Trophoblast cell (in vitro differentiated cells and primary cell): Measurements from ENCODE around the gene JPH3.

Experiments used
- DNase-seq, 2 donors: peaks; one replicate each; pipeline ENCODE4 v3.0.0-alpha.2; 2016
- H2AFZ ChIP-seq: 2 replicates; pipeline ENCODE4 v1.6.1; 2013; ENCODE audit warnings: low read length, moderate library complexity, mild to moderate bottlenecking; ENCODE audit not compliant: insufficient read depth, poor library complexity
- H2AK5ac ChIP-seq: 2 replicates; pipeline ENCODE4 v1.6.1; 2013; ENCODE audit warnings: mild to moderate bottlenecking, low read length
- H2BK120ac ChIP-seq: 2 replicates; pipeline ENCODE4 v1.6.1; 2013; ENCODE audit warnings: low read length, mild to moderate bottlenecking, moderate library complexity; ENCODE audit not compliant: insufficient read depth, poor library complexity
- H2BK12ac ChIP-seq: 2 replicates; pipeline ENCODE4 v1.6.1; 2013; ENCODE audit warnings: mild to moderate bottlenecking, low read length, moderate library complexity
- H2BK5ac ChIP-seq: 2 replicates; pipeline ENCODE4 v1.6.1; 2013; ENCODE audit warnings: low read length, low read depth, moderate library complexity, mild to moderate bottlenecking; ENCODE audit not compliant: poor library complexity
- H3K14ac ChIP-seq: 2 replicates; pipeline ENCODE4 v1.6.1; 2013; ENCODE audit warnings: mild to moderate bottlenecking, low read length
- H3K18ac ChIP-seq: 2 replicates; pipeline ENCODE4 v1.6.1; 2013; ENCODE audit warnings: mild to moderate bottlenecking, low read length
- H3K23ac ChIP-seq: 2 replicates; pipeline ENCODE4 v1.6.1; 2013; ENCODE audit warnings: low read length
- H3K27ac ChIP-seq: 2 replicates; pipeline ENCODE4 v1.5.1; 2013; ENCODE audit warnings: low read depth, mild to moderate bottlenecking, inconsistent platforms, low read length, moderate library complexity
- H3K27me3 ChIP-seq: 2 replicates; pipeline ENCODE4 v1.6.1; 2013; ENCODE audit warnings: inconsistent platforms, mild to moderate bottlenecking, low read length, moderate library complexity; ENCODE audit not compliant: insufficient read depth
- H3K36me3 ChIP-seq, 2 experiments: 1 replicate in 1 of 2; 2 replicates in 1 of 2; pipeline ENCODE4 v1.6.1; 2013; ENCODE audit warnings: low read length in 2 of 2, mild to moderate bottlenecking in 2 of 2, moderate library complexity in 1 of 2; ENCODE audit not compliant: insufficient read depth in 2 of 2, control insufficient read depth in 1 of 2
- H3K4ac ChIP-seq: 2 replicates; pipeline ENCODE4 v1.6.1; 2013; ENCODE audit warnings: low read depth, mild to moderate bottlenecking, low read length, moderate library complexity
- H3K4me1 ChIP-seq, 2 experiments: 1 replicate in 1 of 2; 2 replicates in 1 of 2; pipeline ENCODE4 v1.6.1; 2013; ENCODE audit warnings: low read length in 2 of 2, mild to moderate bottlenecking in 2 of 2, moderate library complexity in 1 of 2; ENCODE audit not compliant: insufficient read depth in 2 of 2, control insufficient read depth in 1 of 2
- H3K4me2 ChIP-seq: 2 replicates; pipeline ENCODE4 v1.6.1; 2013; ENCODE audit warnings: inconsistent platforms, mild to moderate bottlenecking, low read length, moderate library complexity
- H3K4me3 ChIP-seq: 2 replicates; pipeline ENCODE4 v1.5.1; 2013; ENCODE audit warnings: mild to moderate bottlenecking, low read depth, low read length, inconsistent platforms
- H3K79me1 ChIP-seq: one replicate; pipeline ENCODE4 v1.6.1; 2013; ENCODE audit warnings: low read length
- H3K79me2 ChIP-seq: 2 replicates; pipeline ENCODE4 v1.6.1; 2013; ENCODE audit warnings: low read length, mild to moderate bottlenecking; ENCODE audit not compliant: control insufficient read depth, insufficient read depth, poor library complexity
- H3K9ac ChIP-seq: 2 replicates; pipeline ENCODE4 v1.6.1; 2013; ENCODE audit warnings: mild to moderate bottlenecking, low read length
- H3K9me3 ChIP-seq: 2 replicates; pipeline ENCODE4 v1.6.1; 2013; ENCODE audit warnings: low read depth, mild to moderate bottlenecking, control low read depth, inconsistent platforms, low read length; ENCODE audit not compliant: insufficient read depth
- H4K12ac ChIP-seq: 2 replicates; pipeline ENCODE4 v1.6.1; 2013; ENCODE audit warnings: low read depth, mild to moderate bottlenecking, low read length, moderate library complexity
- H4K8ac ChIP-seq: 2 replicates; pipeline ENCODE4 v1.6.1; 2013; ENCODE audit warnings: low read depth, mild to moderate bottlenecking, low read length, moderate library complexity
- H4K91ac ChIP-seq: one replicate; pipeline ENCODE4 v1.6.1; 2013; ENCODE audit warnings: low read depth, mild to moderate bottlenecking, low read length, moderate library complexity
- WGBS: extraction: QIAGEN DNeasy Blood & Tissue Kit; methylation state at CpG from one replicate; pipeline ENCODE4 v1.1.7; 2013; ENCODE audit warnings: missing lambda C conversion rate; ENCODE audit not compliant: insufficient read length, insufficient coverage; ENCODE audit errors: extremely low coverage; 5-methylcytosine and 5-hydroxymethylcytosine counted together

The JPH3 gene

DNA sequence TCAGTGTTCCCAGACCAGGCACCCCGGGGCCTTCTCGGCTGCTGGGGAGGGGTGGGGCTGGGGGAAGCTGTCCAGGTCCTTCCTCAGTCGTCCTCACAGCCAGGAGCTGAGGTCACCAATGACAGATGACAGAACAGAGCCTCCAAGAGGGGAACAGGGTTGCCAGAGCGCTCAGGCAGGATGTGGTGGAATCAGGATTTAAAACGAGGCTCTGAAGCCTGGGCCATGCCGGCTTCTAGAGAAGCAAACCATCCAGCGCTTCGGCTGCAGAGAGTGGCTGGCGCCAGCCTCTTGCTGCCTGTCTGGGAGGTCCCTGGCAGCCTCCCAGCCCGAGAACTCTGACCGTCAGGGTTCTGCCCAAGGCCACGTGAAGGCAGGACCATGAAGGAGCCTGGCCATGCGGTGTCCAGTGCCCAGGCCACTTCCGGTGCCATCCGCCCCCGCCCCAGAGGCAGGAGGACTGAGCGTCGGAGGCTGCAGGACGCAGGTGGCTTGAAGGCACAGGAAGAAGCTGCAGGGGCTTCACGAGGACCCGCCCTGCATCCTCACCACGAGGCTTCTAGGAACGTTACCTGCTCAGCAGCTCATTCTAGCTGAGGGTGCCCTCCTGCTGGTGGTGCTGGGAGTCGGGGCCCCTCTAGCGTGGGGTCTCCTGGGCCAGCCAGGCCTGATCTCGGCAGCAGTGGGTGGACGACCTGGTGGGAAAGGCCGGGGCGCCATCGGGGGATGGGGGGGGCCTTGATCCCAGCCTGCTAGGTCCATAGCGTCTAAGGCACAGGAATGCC, 85.0 kb downstream of the JPH3 start:
- no peak overlapping the region for H4K91ac ChIP-seq
- no peak overlapping the region for H3K18ac ChIP-seq
- H3K4me1 ChIP-seq = no peaks in the 10 kb centered on the region
- H3K4me2 ChIP-seq = no peak overlapping the region
- H2BK120ac ChIP-seq = no peak overlapping the region
- H3K23ac ChIP-seq = no peak overlapping the region
- no peaks in the 10 kb centered on the region for H3K27me3 ChIP-seq
- peaks cover 1% of the 10 kb centered on the region for H3K9me3 ChIP-seq
- no peak overlapping the region for H4K12ac ChIP-seq
- no peaks in the 10 kb centered on the region for H3K36me3 ChIP-seq
- H2BK5ac ChIP-seq = no peak overlapping the region
- no peak overlapping the region for H3K4me3 ChIP-seq
- H2AK5ac ChIP-seq = no peak overlapping the region
- no peak for DNase-seq
- no peak overlapping the region for H4K8ac ChIP-seq
- no peaks in the 10 kb centered on the region for H3K79me2 ChIP-seq
- no peak overlapping the region for H3K4ac ChIP-seq
- no peak overlapping the region for H2AFZ ChIP-seq
- no peak overlapping the region for H3K27ac ChIP-seq
- H3K79me1 ChIP-seq = no peaks in the 10 kb centered on the region
- H2BK12ac ChIP-seq = no peak overlapping the region
- H3K14ac ChIP-seq = no peak overlapping the region
- WGBS = no CpG with 5 or more reads among the region's 31 CpGs
- H3K9ac ChIP-seq = no peak overlapping the region

DNA sequence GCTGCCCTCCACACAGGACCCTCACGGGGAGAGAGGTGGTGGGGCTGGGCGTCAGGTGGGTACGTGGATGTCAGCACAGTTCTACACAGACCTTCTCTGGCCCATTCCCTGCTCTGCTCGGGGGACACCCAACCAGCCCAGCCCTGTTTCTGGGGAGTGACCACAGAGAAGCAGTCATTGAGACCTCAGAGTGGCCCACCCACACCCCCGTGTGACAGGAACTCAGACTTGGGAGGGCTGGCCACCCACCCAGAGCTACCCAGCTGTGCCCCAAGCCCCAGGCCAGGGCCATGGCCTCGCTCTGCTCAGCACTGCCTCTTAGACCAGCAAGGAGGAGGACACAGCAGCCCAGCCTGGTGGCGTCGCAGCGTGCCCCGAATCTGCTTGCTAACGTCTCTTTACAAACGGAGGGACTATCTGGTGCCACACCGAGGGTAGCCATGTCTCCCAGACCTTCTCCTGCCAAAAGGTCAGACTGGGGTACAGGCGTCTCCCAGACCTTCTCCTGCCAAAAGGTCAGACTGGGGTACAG, 85.8 kb downstream of the JPH3 start:
- H2BK120ac ChIP-seq = no peak overlapping the region
- no peak overlapping the region for H4K91ac ChIP-seq
- no peak overlapping the region for H2BK5ac ChIP-seq
- H3K18ac ChIP-seq = no peak overlapping the region
- no peak overlapping the region for H3K27ac ChIP-seq
- no peak overlapping the region for H2AK5ac ChIP-seq
- H2BK12ac ChIP-seq = no peak overlapping the region
- H3K36me3 ChIP-seq = no peaks in the 10 kb centered on the region
- no peak overlapping the region for H3K4me3 ChIP-seq
- H3K4ac ChIP-seq = no peak overlapping the region
- no peaks in the 10 kb centered on the region for H3K79me2 ChIP-seq
- no peak overlapping the region for H3K9ac ChIP-seq
- H3K27me3 ChIP-seq = no peaks in the 10 kb centered on the region
- no peak overlapping the region for H4K8ac ChIP-seq
- WGBS = no CpG with 5 or more reads among the region's 14 CpGs
- DNase-seq = no peak
- H3K4me1 ChIP-seq = no peaks in the 10 kb centered on the region
- no peak overlapping the region for H3K23ac ChIP-seq
- H4K12ac ChIP-seq = no peak overlapping the region
- no peak overlapping the region for H3K14ac ChIP-seq
- no peaks in the 10 kb centered on the region for H3K79me1 ChIP-seq
- peaks cover 1% of the 10 kb centered on the region for H3K9me3 ChIP-seq
- no peak overlapping the region for H2AFZ ChIP-seq
- H3K4me2 ChIP-seq = no peak overlapping the region

DNA sequence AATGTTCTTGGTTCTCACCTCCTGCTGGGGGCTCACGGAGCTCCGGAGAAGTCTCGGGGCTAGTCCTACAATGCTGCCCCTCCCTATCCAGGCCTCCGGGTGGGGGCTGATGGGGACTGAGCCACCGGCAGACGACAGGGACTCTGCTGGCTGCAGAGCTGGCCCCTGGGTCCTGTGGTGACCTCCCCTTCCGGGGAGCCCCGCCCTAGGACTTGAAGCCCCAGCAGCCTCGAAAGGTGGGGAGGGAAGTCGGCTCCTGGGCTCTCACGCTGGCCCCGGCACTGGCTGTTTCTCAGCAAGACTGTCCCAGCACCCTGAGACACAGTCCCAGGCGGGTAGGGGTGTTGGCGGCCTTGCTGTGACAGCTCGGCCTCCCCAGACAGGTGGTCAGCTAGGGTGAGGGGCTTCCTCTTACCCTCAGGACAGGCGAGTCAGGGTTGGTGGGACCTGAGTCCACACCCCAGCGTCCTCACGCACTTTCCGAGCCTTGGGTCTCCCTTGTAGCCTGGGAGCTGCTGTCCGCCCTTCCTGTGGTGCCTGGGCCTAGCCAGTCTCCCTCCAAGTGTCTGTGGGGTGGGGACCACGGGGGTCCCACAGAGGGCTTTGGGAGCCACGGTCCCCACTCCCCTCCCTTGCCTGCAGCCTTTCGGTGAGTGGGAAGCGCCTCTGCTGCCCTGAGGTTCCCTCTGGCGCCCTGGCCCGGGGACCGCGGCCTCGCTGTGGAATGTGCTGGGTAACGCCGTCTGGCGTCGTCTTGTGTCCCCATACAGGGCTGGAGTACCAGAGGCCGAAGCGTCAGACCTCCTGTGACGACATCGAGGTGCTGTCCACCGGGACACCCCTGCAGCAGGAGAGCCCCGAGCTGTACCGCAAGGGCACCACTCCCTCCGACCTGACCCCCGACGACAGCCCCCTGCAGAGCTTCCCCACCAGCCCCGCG, 86.8 kb downstream of the JPH3 start:
- WGBS = no CpG with 5 or more reads among the region's 45 CpGs
- Histone ChIP-seq H3K4me1 (no peaks in the 10 kb centered on the region), H2AK5ac (no peak overlapping the region), H4K8ac (no peak overlapping the region), H3K4me3 (no peak overlapping the region), H3K27ac (no peak overlapping the region), H3K79me2 (no peaks in the 10 kb centered on the region), H2BK120ac (no peak overlapping the region), H3K23ac (no peak overlapping the region), H3K36me3 (peaks cover 2 to 7% of the 10 kb centered on the region in 2 experiments), H4K91ac (no peak overlapping the region), H3K4me2 (no peak overlapping the region), H2BK12ac (no peak overlapping the region), H2BK5ac (no peak overlapping the region), H3K18ac (no peak overlapping the region), H3K9me3 (peaks cover 1% of the 10 kb centered on the region), H3K14ac (no peak overlapping the region), H3K27me3 (no peaks in the 10 kb centered on the region), H3K79me1 (no peaks in the 10 kb centered on the region), H4K12ac (no peak overlapping the region), H3K9ac (no peak overlapping the region), H2AFZ (no peak overlapping the region), H3K4ac (no peak overlapping the region)
- DNase-seq = no peak

DNA sequence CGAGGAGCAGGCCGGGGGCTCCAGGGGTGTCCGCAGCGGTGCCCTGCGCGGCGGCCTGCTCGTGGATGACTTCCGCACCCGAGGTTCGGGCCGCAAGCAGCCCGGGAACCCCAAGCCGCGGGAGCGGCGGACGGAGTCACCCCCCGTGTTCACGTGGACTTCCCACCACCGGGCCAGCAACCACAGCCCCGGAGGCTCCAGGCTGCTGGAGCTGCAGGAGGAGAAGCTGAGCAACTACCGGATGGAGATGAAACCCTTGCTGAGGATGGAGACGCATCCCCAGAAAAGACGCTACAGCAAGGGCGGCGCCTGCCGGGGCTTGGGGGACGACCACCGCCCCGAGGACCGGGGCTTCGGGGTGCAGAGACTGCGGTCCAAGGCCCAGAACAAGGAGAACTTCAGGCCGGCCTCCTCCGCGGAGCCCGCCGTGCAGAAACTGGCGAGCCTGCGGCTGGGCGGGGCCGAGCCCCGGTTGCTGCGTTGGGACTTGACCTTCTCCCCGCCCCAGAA, 87.7 kb downstream of the JPH3 start:
- H4K91ac ChIP-seq = no peak overlapping the region
- H3K23ac ChIP-seq = no peak overlapping the region
- no peak overlapping the region for H3K27ac ChIP-seq

More for the DNA sequence above, 87.7 kb downstream of the JPH3 start:
- no peaks in the 10 kb centered on the region for H3K79me2 ChIP-seq
- H3K4me1 ChIP-seq = no peaks in the 10 kb centered on the region
- H2BK5ac ChIP-seq = no peak overlapping the region
- H2BK12ac ChIP-seq = no peak overlapping the region
- H3K4ac ChIP-seq = no peak overlapping the region
- no peak overlapping the region for H2AFZ ChIP-seq
- H3K18ac ChIP-seq = no peak overlapping the region
- H2AK5ac ChIP-seq = no peak overlapping the region
- H3K36me3 ChIP-seq = peaks cover 5 to 9% of the 10 kb centered on the region in 2 experiments
- H3K79me1 ChIP-seq = no peaks in the 10 kb centered on the region
- H3K9ac ChIP-seq = no peak overlapping the region
- H3K9me3 ChIP-seq = peaks cover 1% of the 10 kb centered on the region
- H3K4me2 ChIP-seq = no peak overlapping the region
- no peak overlapping the region for H4K12ac ChIP-seq
- H2BK120ac ChIP-seq = no peak overlapping the region
- H3K4me3 ChIP-seq = no peak overlapping the region
- no peak overlapping the region for H3K14ac ChIP-seq
- H3K27me3 ChIP-seq = no peaks in the 10 kb centered on the region
- H4K8ac ChIP-seq = no peak overlapping the region
- no CpG with 5 or more reads among the region's 46 CpGs for WGBS
- no peak for DNase-seq
